GM06990 (cell line): Measurements from ENCODE around the gene C3orf33.
"Not testable (repeated sequence)": the region's sequence is repeated elsewhere in the genome, so short reads cannot be mapped to it uniquely, and the experiment has no call there.

ENCODE experiments used
- DNase-seq: peaks from one replicate; pipeline ENCODE4 v3.0.0-alpha.2; 2011; ENCODE audit not compliant: insufficient read length; ENCODE audit errors: extremely low read depth
- H3K27me3 ChIP-seq: replicated peaks from 2 replicates; pipeline ENCODE4 v1.6.0; 2011; ENCODE audit warnings: low read length; ENCODE audit not compliant: control insufficient read depth, insufficient read depth
- H3K36me3 ChIP-seq: 2 replicates; pipeline ENCODE4 v1.5.1; 2011; ENCODE audit warnings: low read length; ENCODE audit not compliant: control insufficient read depth, insufficient read depth
- H3K4me3 ChIP-seq: replicated peaks from 2 replicates; pipeline ENCODE4 v1.5.1; 2011; ENCODE audit warnings: low read depth, mild to moderate bottlenecking, control low read depth, low read length
- CTCF ChIP-seq: IDR thresholded peaks from 2 replicates; pipeline ENCODE4 v1.5.1; 2011; ENCODE audit warnings: low read length, control low read depth, mild to moderate bottlenecking, inconsistent platforms; ENCODE audit not compliant: insufficient read depth, poor library complexity, severe bottlenecking

Gene C3orf33

GRCh38 chr3:155805802-155806618, at the start of gene C3orf33:
Gene C3orf33 (minus strand): TSS chr3:155806278. CDS start chr3:155806252, 26 bp downstream.
- peak; percentile 54 for TF ChIP-seq CTCF
- Histone ChIP-seq H3K4me3 (peak within 1 kb of the TSS; percentile 81), H3K36me3 (no peaks in the 10 kb centered on the region), H3K27me3 (no peaks in the 10 kb centered on the region)
- DNase-seq: peak; percentile 86

GRCh38 chr3:155854141-155854940, 48.3 kb upstream of the C3orf33 start, which contains the start of gene SLC33A1:
Gene SLC33A1 (minus strand): TSS chr3:155854427. CDS start chr3:155853997, 430 bp downstream.
- no peaks in the 10 kb centered on the region; the same call in 1 of the 2 replicates for H3K36me3 ChIP-seq
- peak within 1 kb of the TSS; percentile 83 for H3K4me3 ChIP-seq
- H3K27me3 ChIP-seq: no peaks in the 10 kb centered on the region
- TF ChIP-seq CTCF: no peak
- DNase-seq: peak; percentile 100

- Histone ChIP-seq H3K27me3 (no peaks in the 10 kb centered on the region), H3K4me3 (peak overlapping the region; percentile 83), H3K36me3 (no peaks in the 10 kb centered on the region; the same call in 1 of the 2 replicates)
- DNase-seq: no peak
- no peak for TF ChIP-seq CTCF
These were observed 47.4 kb upstream of the C3orf33 start for GRCh38 chr3:155853214-155854140.

- peak overlapping the region; percentile 83 for H3K4me3 ChIP-seq
- no peak for TF ChIP-seq CTCF
- no peaks in the 10 kb centered on the region; the same call in 1 of the 2 replicates for H3K36me3 ChIP-seq
- DNase-seq: no peak
- H3K27me3 ChIP-seq: no peaks in the 10 kb centered on the region
These were observed 46.3 kb upstream of the C3orf33 start for GRCh38 chr3:155852341-155852740.

GRCh38 chr3:155849404-155849803, 43.3 kb upstream of the C3orf33 start:
- H3K36me3 ChIP-seq, DNase-seq, H3K4me3 ChIP-seq, H3K27me3 ChIP-seq: not testable (repeated sequence)
